Transverse colon (tissue), 4 donors: ENCODE data around the gene AGPAT3. TPM values are rescaled to one million over a fixed set of nuclear protein-coding genes. Genes with fewer than 3 reads are reported as not detected.

Source experiments
- DNase-seq: peaks from one replicate; pipeline ENCODE4 v3.0.0-alpha.2; 2019
- H3K27ac ChIP-seq, 4 donors: fragments of 200-600 bp; sonication (generic); 2 replicates each; pipeline ENCODE4 v1.5.1; 2016 to 2018; ENCODE audit warnings: inconsistent platforms in 4 of 4
- H3K27me3 ChIP-seq: fragments of 200-600 bp; sonication (generic); 2 replicates; pipeline ENCODE4 v1.5.1; 2017; ENCODE audit warnings: inconsistent platforms
- H3K36me3 ChIP-seq, 4 donors: fragments of 200-600 bp; sonication (generic); 2 replicates each; pipeline ENCODE4 v1.5.1; 2017 to 2019; ENCODE audit warnings: inconsistent platforms in 4 of 4
- H3K4me1 ChIP-seq, 4 donors: fragments of 200-600 bp; sonication (generic); 2 replicates each; pipeline ENCODE4 v1.5.1; 2017 to 2020; ENCODE audit warnings: inconsistent platforms in 4 of 4
- H3K4me3 ChIP-seq, 4 donors: fragments of 200-600 bp; sonication (generic); 1 replicate in 1 of 4; 2 replicates in 3 of 4; pipeline versions ENCODE4 v1.5.1 to v1.6.1; 2017 to 2019; ENCODE audit warnings: inconsistent platforms in 4 of 4
- H3K9me3 ChIP-seq, 2 donors: fragments of 200-600 bp; sonication (generic); 2 replicates each; pipeline ENCODE4 v1.5.1; 2017 to 2019; ENCODE audit warnings: inconsistent platforms in 2 of 2
- EP300 ChIP-seq: sonication (generic); formaldehyde crosslinking; IDR thresholded peaks from one replicate; pipeline ENCODE4 v1.6.1; 2017; ENCODE audit warnings: antibody characterized with exemption, low read depth
- POLR2A ChIP-seq: fragments of 450-650 bp; IDR thresholded peaks from one replicate; pipeline ENCODE4 v1.6.1; 2016; ENCODE audit warnings: antibody characterized with exemption, mild to moderate bottlenecking, moderate library complexity
- POLR2AphosphoS5 ChIP-seq, 3 donors: sonication (generic); formaldehyde crosslinking; IDR thresholded peaks; one replicate each; pipeline ENCODE4 v1.6.1; 2016; ENCODE audit warnings: antibody characterized with exemption in 3 of 3
- WGBS, 2 donors: methylation state at CpG; one replicate each; pipeline ENCODE4 v1.1.5; 2018; ENCODE audit warnings: low coverage in 1 of 2; 5-methylcytosine and 5-hydroxymethylcytosine counted together
- in situ Hi-C, 4 donors: fragments of 200-750 bp; cut with MboI; loops; one replicate each; pipeline versions ENCODE4 v1.15.0 to v1.15.1; 2017; ENCODE audit warnings: low sequenced_read_pairs in 3 of 4, low pct_ligation_motif_present in 1 of 4, low pct_unique_long_range_greater_than_20kb in 1 of 4
- intact Hi-C: fragments of 100-400 bp; cut with DNase I; formaldehyde crosslinking; loops from one replicate; pipeline ENCODE4 v1.15.1; 2023; ENCODE audit warnings: low total_unique reads
- total RNA-seq, 4 donors: library from RNA; depleted of rRNA; stranded (reverse); fragments of >200 nt; gene quantifications; one replicate each; pipeline ENCODE4 v1.1.0, GENCODE V29; 2016
- TF ChIP-seq, protein P1 (sequence below), 5 experiments: fragments of 200-600 bp in 3 of 5; fragments of 450-650 bp in 2 of 5; sonication (generic) in 3 of 5; IDR thresholded peaks; 1 replicate in 2 of 5; 2 replicates in 3 of 5; pipeline ENCODE4 v1.5.1; 2016 to 2017; ENCODE audit warnings: antibody characterized with exemption in 5 of 5, inconsistent platforms in 3 of 5, mild to moderate bottlenecking in 2 of 5, moderate library complexity in 1 of 5

AGPAT3 gene
- total RNA-seq, 4 donors from 2014 or later: 59.9 to 116 (median 85.3) TPM

- Histone ChIP-seq H3K27me3 (no peaks in the 10 kb centered on the region), H3K27ac (no peak overlapping the region), H3K4me3 (no peak overlapping the region), H3K9me3 (no peaks in the 10 kb centered on the region), H3K4me1 (peaks cover 0 to 9% (median 8%) of the 10 kb centered on the region in 4 donors), H3K36me3 (peaks cover 0 to 5% (median 0%) of the 10 kb centered on the region in 4 donors)
- TF ChIP-seq POLR2A (no peak), EP300 (no peak), POLR2AphosphoS5 (IDR thresholded peaks at IDR 0.05) (no peak)
- TF ChIP-seq, protein P1, sequence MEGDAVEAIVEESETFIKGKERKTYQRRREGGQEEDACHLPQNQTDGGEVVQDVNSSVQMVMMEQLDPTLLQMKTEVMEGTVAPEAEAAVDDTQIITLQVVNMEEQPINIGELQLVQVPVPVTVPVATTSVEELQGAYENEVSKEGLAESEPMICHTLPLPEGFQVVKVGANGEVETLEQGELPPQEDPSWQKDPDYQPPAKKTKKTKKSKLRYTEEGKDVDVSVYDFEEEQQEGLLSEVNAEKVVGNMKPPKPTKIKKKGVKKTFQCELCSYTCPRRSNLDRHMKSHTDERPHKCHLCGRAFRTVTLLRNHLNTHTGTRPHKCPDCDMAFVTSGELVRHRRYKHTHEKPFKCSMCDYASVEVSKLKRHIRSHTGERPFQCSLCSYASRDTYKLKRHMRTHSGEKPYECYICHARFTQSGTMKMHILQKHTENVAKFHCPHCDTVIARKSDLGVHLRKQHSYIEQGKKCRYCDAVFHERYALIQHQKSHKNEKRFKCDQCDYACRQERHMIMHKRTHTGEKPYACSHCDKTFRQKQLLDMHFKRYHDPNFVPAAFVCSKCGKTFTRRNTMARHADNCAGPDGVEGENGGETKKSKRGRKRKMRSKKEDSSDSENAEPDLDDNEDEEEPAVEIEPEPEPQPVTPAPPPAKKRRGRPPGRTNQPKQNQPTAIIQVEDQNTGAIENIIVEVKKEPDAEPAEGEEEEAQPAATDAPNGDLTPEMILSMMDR (IDR thresholded peaks at IDR 0.05): no peak
- no peak for DNase-seq
- in situ Hi-C loops: no loop called here
- 82 to 91% methylated on average over 6 to 16 of the region's 16 CpGs for WGBS, 2 donors
- intact Hi-C loops: no loop called here
These were observed 40.9 kb downstream of the AGPAT3 start for GRCh38 chr21:43905726-43906455.

GRCh38 chr21:43906585-43907370 is 41.8 kb downstream of the AGPAT3 start:
- Histone ChIP-seq H3K27ac (no peak overlapping the region), H3K4me1 (peaks cover 0 to 15% (median 8%) of the 10 kb centered on the region in 4 donors), H3K27me3 (no peaks in the 10 kb centered on the region), H3K36me3 (peaks cover 0 to 5% (median 0%) of the 10 kb centered on the region in 4 donors), H3K4me3 (no peak overlapping the region), H3K9me3 (no peaks in the 10 kb centered on the region)
- TF ChIP-seq, protein P1 (IDR thresholded peaks at IDR 0.05): no peak
- TF ChIP-seq POLR2A (no peak), EP300 (no peak), POLR2AphosphoS5 (IDR thresholded peaks at IDR 0.05) (no peak)
- in situ Hi-C loops: no loop called here
- intact Hi-C loops: no loop called here
- WGBS, 2 donors: 97 to 100% methylated on average over 1 to 26 of the region's 26 CpGs
- DNase-seq: no peak

- Histone ChIP-seq H3K27me3 (no peaks in the 10 kb centered on the region), H3K9me3 (no peaks in the 10 kb centered on the region), H3K36me3 (peaks cover 0 to 5% (median 0%) of the 10 kb centered on the region in 4 donors), H3K27ac (no peak overlapping the region), H3K4me1 (peaks cover 0 to 15% (median 8%) of the 10 kb centered on the region in 4 donors), H3K4me3 (no peak overlapping the region)
- intact Hi-C loops (no loop called here), in situ Hi-C loops (no loop called here)
- TF ChIP-seq, protein P1 (IDR thresholded peaks at IDR 0.05): no peak
- TF ChIP-seq POLR2AphosphoS5 (IDR thresholded peaks at IDR 0.05) (no peak), EP300 (no peak), POLR2A (no peak)
- 85 to 90% methylated on average over 10 to 22 of the region's 22 CpGs for WGBS, 2 donors
- no peak for DNase-seq
These were observed 42.7 kb downstream of the AGPAT3 start for GRCh38 chr21:43907751-43908150.

- H3K4me3 ChIP-seq: no peak overlapping the region
- in situ Hi-C loops (no loop called here), intact Hi-C loops (no loop called here)
- no peak overlapping the region for H3K27ac ChIP-seq
- H3K27me3 ChIP-seq: no peaks in the 10 kb centered on the region
- WGBS, 2 donors: 78% methylated on average over 8 of the region's 8 CpGs; no CpG with 5 or more reads in 1 of the 2 donors
- H3K9me3 ChIP-seq: no peaks in the 10 kb centered on the region
- peaks cover 0 to 5% (median 0%) of the 10 kb centered on the region in 4 donors for H3K36me3 ChIP-seq
- TF ChIP-seq POLR2AphosphoS5 (IDR thresholded peaks at IDR 0.05): no peak
- no peak for TF ChIP-seq POLR2A
- no peak for TF ChIP-seq EP300
- TF ChIP-seq, protein P1 (IDR thresholded peaks at IDR 0.05): no peak
- peaks cover 0 to 11% (median 6%) of the 10 kb centered on the region in 4 donors for H3K4me1 ChIP-seq
- no peak for DNase-seq
These were observed 43.1 kb downstream of the AGPAT3 start for GRCh38 chr21:43908167-43908566.
